ENCODE measurements around the gene FAM53A.

FAM53A gene

DNA sequence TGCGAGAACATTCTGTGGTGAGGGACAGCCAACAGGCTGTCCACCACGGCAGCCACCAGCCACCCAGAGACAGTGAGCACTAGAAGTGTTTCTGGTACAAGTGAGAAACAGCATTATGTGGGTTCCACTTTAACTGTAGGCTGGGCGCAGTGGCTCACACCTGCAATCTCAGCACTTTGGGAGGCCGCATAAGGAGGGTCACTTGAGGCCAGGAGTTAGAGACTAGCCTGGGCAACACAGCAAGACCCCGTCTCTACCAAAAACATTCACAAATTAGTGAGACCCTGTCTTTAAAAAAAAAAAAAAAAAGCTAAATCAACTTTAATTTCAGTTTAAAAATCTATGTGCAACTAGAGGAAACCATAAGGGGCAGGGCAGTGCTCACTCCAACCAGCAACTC lies 20.6 kb downstream of the FAM53A start:
- DNase-seq (ENCODE audit: extremely low read depth, low read depth): no peak
- TF ChIP-seq, protein P1, sequence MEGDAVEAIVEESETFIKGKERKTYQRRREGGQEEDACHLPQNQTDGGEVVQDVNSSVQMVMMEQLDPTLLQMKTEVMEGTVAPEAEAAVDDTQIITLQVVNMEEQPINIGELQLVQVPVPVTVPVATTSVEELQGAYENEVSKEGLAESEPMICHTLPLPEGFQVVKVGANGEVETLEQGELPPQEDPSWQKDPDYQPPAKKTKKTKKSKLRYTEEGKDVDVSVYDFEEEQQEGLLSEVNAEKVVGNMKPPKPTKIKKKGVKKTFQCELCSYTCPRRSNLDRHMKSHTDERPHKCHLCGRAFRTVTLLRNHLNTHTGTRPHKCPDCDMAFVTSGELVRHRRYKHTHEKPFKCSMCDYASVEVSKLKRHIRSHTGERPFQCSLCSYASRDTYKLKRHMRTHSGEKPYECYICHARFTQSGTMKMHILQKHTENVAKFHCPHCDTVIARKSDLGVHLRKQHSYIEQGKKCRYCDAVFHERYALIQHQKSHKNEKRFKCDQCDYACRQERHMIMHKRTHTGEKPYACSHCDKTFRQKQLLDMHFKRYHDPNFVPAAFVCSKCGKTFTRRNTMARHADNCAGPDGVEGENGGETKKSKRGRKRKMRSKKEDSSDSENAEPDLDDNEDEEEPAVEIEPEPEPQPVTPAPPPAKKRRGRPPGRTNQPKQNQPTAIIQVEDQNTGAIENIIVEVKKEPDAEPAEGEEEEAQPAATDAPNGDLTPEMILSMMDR (IDR thresholded peaks at IDR 0.05; ENCODE audit: low read depth, low read length): no peak

DNA sequence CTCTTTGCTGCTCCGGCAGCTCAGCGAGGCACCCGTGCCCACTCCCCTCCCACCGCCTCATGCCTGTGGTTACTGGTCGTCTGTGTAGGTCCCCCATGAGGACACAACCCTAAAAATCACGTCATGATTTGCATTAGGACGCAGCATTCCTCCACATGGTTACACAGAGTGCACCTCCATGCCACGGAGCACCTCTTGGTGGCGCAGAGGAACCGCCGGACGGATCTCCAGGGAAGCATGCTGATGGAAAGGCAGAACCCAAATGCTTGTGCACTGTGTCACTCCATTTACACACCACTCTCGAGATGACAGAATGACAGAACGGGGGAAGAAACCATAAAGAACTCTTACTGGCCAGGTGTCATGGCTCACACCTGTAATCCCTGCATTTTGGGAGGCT lies 22.4 kb downstream of the FAM53A start:
- DNase-seq (ENCODE audit: extremely low read depth, low read depth): no peak
- TF ChIP-seq, protein P1 (IDR thresholded peaks at IDR 0.05; ENCODE audit: low read depth, low read length): no peak

- no peak for DNase-seq (ENCODE audit: extremely low read depth, low read depth)
- TF ChIP-seq, protein P1 (IDR thresholded peaks at IDR 0.05; ENCODE audit: low read depth, low read length): no peak
Measured at GRCh38 chr4:1660948-1661677, 23.0 kb downstream of the FAM53A start.

GRCh38 chr4:1659104-1660043 lies 24.7 kb downstream of the FAM53A start:
- TF ChIP-seq, protein P1 (IDR thresholded peaks at IDR 0.05; ENCODE audit: low read depth, low read length): no peak
- no peak for DNase-seq (ENCODE audit: extremely low read depth, low read depth)

GRCh38 chr4:1658581-1658980 lies 25.5 kb downstream of the FAM53A start:
- TF ChIP-seq, protein P1 (IDR thresholded peaks at IDR 0.05; ENCODE audit: low read depth, low read length): no peak
- DNase-seq (ENCODE audit: extremely low read depth, low read depth): no peak

DNA sequence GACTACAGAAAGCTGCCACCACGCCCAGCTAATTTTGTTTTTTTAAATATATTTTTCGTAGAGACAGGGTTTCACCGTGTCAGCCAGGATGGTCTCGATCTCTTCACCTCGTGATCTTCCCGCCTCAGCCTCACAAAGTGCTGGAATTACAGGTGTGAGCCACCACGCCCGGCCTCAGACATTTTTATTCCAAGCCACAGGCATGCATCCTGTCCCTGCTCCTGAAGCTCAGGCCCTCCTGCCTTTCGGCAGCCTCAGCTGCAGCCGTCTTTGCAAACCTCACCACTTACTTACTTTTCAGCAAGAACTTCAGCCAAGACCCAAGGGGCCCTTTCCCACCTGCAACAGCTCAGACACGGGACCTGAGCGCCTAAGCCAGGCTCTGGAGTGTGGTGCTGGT lies 26.0 kb downstream of the FAM53A start:
- no peak for DNase-seq (ENCODE audit: extremely low read depth, low read depth)
- TF ChIP-seq, protein P1 (IDR thresholded peaks at IDR 0.05; ENCODE audit: low read depth, low read length): no peak

GRCh38 chr4:1656986-1657385 lies 27.1 kb downstream of the FAM53A start:
- no peak for DNase-seq (ENCODE audit: extremely low read depth, low read depth)
- TF ChIP-seq, protein P1 (IDR thresholded peaks at IDR 0.05; ENCODE audit: low read depth, low read length): no peak
